Hepatocyte (in vitro differentiated cells): ENCODE measurements around the gene ABL2. TPM values are rescaled to one million over a fixed set of nuclear protein-coding genes. Genes with fewer than 3 reads are reported as not detected.
"Not testable (repeated sequence)": the region's sequence is repeated elsewhere in the genome, so short reads cannot be mapped to it uniquely, and the experiment has no call there.

Experiments used
- DNase-seq: peaks from one replicate; pipeline ENCODE4 v3.0.0-alpha.2; 2016; ENCODE audit warnings: low spot score
- H2AFZ ChIP-seq: fragments of 200-600 bp; sonication (generic); 2 replicates; pipeline ENCODE4 v1.6.0; 2016; ENCODE audit warnings: antibody characterized with exemption, mild to moderate bottlenecking
- H3K27ac ChIP-seq: fragments of 200-600 bp; sonication (generic); 2 replicates; pipeline ENCODE4 v1.5.1; 2016; ENCODE audit warnings: mild to moderate bottlenecking
- H3K27me3 ChIP-seq: fragments of 200-600 bp; sonication (generic); 2 replicates; pipeline ENCODE4 v1.6.1; 2016
- H3K36me3 ChIP-seq: fragments of 200-600 bp; sonication (generic); replicated peaks from 2 replicates; pipeline ENCODE4 v1.5.1; 2016; ENCODE audit warnings: low read depth; ENCODE audit not compliant: insufficient read depth
- H3K4me1 ChIP-seq: fragments of 200-600 bp; sonication (generic); 2 replicates; pipeline ENCODE4 v1.5.1; 2016; ENCODE audit warnings: mild to moderate bottlenecking, moderate library complexity; ENCODE audit not compliant: insufficient read depth
- H3K4me2 ChIP-seq: fragments of 200-600 bp; sonication (generic); 2 replicates; pipeline ENCODE4 v1.6.0; 2016
- H3K4me3 ChIP-seq: fragments of 200-600 bp; sonication (generic); 2 replicates; pipeline ENCODE4 v1.5.1; 2016; ENCODE audit warnings: mild to moderate bottlenecking
- H3K79me2 ChIP-seq: fragments of 200-600 bp; sonication (generic); 2 replicates; pipeline ENCODE4 v1.6.0; 2017; ENCODE audit warnings: mild to moderate bottlenecking
- H3K9me2 ChIP-seq: fragments of 200-600 bp; sonication (generic); replicated peaks from 2 replicates; pipeline ENCODE4 v1.6.0; 2017; ENCODE audit warnings: mild to moderate bottlenecking; ENCODE audit not compliant: insufficient read depth
- H3K9me3 ChIP-seq: fragments of 200-600 bp; sonication (generic); 2 replicates; pipeline ENCODE4 v1.5.1; 2016; ENCODE audit warnings: low read depth, mild to moderate bottlenecking
- H4K20me1 ChIP-seq: fragments of 200-600 bp; sonication (generic); 2 replicates; pipeline ENCODE4 v1.6.0; 2016; ENCODE audit warnings: mild to moderate bottlenecking; ENCODE audit not compliant: insufficient read depth, poor library complexity, severe bottlenecking
- EZH2 ChIP-seq: fragments of 200-600 bp; sonication (generic); IDR thresholded peaks from 2 replicates; pipeline ENCODE4 v1.6.1; 2016; ENCODE audit warnings: antibody characterized with exemption, mild to moderate bottlenecking, borderline replicate concordance
- EZH2phosphoT487 ChIP-seq: fragments of 200-600 bp; sonication (generic); IDR thresholded peaks from one replicate; pipeline ENCODE4 v1.6.1; 2018; ENCODE audit warnings: antibody characterized with exemption, mild to moderate bottlenecking, low read depth, moderate library complexity; ENCODE audit not compliant: unreplicated experiment, severe bottlenecking
- WGBS: methylation state at CpG from one replicate; pipeline ENCODE4 v1.1.6; 2016; ENCODE audit warnings: low lambda C conversion rate; ENCODE audit errors: missing lambda C conversion rate; 5-methylcytosine and 5-hydroxymethylcytosine counted together
- polyA plus RNA-seq: library from polyadenylated mRNA; unstranded; fragments of >200 nt; fragmentation: Nextera tagmentation; extraction: Ambion mirVana; gene quantifications from 2 replicates; pipeline ENCODE4 v1.2.1, GENCODE V29; 2016
- total RNA-seq: library from RNA; depleted of rRNA; stranded (reverse); fragments of >200 nt; gene quantifications from 2 replicates; pipeline ENCODE4 v1.2.3, GENCODE V29; 2014
- TF ChIP-seq, protein P1 (sequence below): fragments of 200-600 bp; sonication (generic); IDR thresholded peaks from 2 replicates; pipeline ENCODE4 v1.5.1; 2016; ENCODE audit warnings: antibody characterized with exemption, mild to moderate bottlenecking; ENCODE audit not compliant: poor library complexity

ABL2 gene
- total and polyA plus RNA-seq, 2 experiments from 2014 or later: 8.6 to 11.6 TPM

DNA sequence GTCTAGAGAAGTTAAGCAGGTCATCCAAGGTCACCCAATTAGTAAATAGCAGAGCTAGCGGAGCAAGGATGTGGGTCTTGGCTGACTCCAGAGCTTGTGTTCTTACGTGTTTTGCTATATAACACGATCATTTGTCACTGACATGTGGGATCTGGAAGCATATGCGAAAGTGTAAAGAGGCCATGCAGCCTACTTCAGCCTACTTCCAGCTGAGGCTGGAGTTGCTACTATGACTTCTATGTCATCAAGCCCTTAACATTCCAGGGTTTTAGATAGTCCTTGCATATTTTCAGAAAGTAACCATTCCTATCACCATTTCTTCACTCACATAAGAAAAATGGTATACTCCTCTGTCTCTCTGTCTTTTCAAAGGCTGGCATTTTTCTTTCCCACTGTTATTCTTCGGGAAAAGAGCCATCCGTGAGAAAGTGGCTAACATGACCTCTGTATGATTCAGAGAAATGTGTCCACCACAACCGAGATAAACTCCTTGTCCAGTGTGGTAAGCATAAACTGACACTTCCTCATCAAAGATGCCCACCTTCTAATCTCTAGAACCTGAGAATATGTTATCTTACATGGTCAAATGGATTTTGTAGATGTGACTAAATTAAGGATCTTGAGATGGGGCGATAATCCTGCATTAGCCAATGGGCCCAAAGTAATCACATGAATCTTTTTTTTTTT, 24.0 kb upstream of the ABL2 start:
- Histone ChIP-seq H3K36me3 (no peaks in the 10 kb centered on the region), H3K4me2 (no peak overlapping the region), H3K9me3 (no peaks in the 10 kb centered on the region), H3K27me3 (no peaks in the 10 kb centered on the region), H4K20me1 (no peaks in the 10 kb centered on the region), H3K9me2 (no peaks in the 10 kb centered on the region), H3K4me1 (no peaks in the 10 kb centered on the region), H2AFZ (no peak overlapping the region), H3K4me3 (no peak overlapping the region), H3K79me2 (no peaks in the 10 kb centered on the region), H3K27ac (no peak overlapping the region)
- TF ChIP-seq EZH2: no peak
- TF ChIP-seq EZH2phosphoT487: no peak
- TF ChIP-seq, protein P1, sequence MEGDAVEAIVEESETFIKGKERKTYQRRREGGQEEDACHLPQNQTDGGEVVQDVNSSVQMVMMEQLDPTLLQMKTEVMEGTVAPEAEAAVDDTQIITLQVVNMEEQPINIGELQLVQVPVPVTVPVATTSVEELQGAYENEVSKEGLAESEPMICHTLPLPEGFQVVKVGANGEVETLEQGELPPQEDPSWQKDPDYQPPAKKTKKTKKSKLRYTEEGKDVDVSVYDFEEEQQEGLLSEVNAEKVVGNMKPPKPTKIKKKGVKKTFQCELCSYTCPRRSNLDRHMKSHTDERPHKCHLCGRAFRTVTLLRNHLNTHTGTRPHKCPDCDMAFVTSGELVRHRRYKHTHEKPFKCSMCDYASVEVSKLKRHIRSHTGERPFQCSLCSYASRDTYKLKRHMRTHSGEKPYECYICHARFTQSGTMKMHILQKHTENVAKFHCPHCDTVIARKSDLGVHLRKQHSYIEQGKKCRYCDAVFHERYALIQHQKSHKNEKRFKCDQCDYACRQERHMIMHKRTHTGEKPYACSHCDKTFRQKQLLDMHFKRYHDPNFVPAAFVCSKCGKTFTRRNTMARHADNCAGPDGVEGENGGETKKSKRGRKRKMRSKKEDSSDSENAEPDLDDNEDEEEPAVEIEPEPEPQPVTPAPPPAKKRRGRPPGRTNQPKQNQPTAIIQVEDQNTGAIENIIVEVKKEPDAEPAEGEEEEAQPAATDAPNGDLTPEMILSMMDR: no peak
- no peak for DNase-seq
- 82% methylated on average over 8 of the region's 8 CpGs for WGBS

DNA sequence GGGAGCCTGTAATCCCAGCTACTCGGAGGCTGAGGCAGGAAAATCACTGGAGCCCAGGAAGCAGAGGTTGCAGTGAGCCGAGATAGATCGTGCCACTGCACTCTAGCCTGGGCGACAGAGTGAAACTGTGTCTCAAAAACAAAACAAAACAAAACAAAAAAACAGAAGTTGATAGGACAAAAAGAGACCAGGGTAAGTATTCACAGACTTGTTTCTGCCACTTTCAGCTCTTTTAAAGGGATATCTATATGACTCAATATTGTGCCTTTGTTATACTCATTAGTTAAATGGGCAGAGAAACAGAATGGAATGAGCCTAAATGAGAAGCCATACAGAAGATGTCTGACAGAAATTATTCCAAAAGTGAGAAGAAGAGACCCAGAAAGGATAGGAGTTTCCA, 23.1 kb upstream of the ABL2 start:
- Histone ChIP-seq H3K36me3 (no peaks in the 10 kb centered on the region), H3K9me2 (no peaks in the 10 kb centered on the region), H3K4me2 (no peak overlapping the region), H3K9me3 (no peaks in the 10 kb centered on the region), H3K79me2 (no peaks in the 10 kb centered on the region), H3K4me1 (no peaks in the 10 kb centered on the region), H2AFZ (no peak overlapping the region), H4K20me1 (no peaks in the 10 kb centered on the region), H3K27me3 (no peaks in the 10 kb centered on the region), H3K27ac (no peak overlapping the region), H3K4me3 (no peak overlapping the region)
- DNase-seq: no peak
- TF ChIP-seq EZH2phosphoT487 (no peak), EZH2 (no peak)
- WGBS: 93% methylated on average over 4 of the region's 4 CpGs

DNA sequence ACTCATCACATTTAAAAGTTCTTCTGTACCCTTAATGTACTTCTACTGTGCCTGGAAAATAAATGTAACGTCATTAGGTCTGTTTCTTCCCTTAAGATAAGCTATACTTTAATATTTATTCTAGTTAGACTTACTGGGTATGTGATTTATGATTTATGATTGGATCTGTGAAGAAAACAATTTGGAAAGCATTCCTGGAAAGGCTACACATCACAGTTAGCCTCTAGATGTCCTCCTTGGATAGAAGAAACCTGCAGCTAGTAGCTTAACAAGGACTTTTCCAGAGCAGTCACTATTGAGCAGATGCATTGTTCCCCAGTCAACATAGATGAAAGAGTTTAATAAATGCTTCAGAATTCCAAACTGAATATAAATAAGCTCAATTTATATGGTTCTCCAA, 22.2 kb upstream of the ABL2 start:
- peak; percentile 51 for DNase-seq

DNA sequence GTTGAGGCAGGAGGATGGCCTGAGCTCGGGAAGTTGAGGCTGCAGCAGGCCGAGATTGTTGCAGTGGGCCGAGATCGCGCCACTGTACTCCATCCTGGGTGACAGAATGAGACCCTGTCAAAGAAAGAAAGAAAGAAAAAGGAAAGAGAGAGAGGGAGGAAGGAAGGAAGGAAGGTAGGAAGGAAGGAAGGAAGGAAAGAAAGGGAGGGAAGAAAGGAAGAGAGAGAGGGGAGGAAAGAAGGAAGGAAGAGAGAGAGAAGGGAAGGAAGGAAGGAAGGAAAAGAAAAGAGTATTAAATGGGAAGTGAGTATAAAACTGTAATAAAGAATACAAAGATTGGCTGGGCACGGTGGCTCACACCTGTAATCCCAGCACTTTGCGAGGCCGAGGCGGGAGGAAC, 18.4 kb upstream of the ABL2 start:
- H3K36me3 ChIP-seq: no peaks in the 10 kb centered on the region
- H3K4me1 ChIP-seq: no peaks in the 10 kb centered on the region
- no peaks in the 10 kb centered on the region for H4K20me1 ChIP-seq
- no peak overlapping the region for H3K4me2 ChIP-seq
- no peaks in the 10 kb centered on the region for H3K79me2 ChIP-seq
- no peaks in the 10 kb centered on the region for H3K27me3 ChIP-seq
- H3K27ac ChIP-seq: no peak overlapping the region
- DNase-seq: no peak
- H3K9me3 ChIP-seq: no peaks in the 10 kb centered on the region
- H3K4me3 ChIP-seq: no peak overlapping the region
- 84% methylated on average over 9 of the region's 9 CpGs for WGBS
- no peak overlapping the region for H2AFZ ChIP-seq
- no peak for TF ChIP-seq EZH2
- TF ChIP-seq, protein P1: no peak
- TF ChIP-seq EZH2phosphoT487: no peak
- no peaks in the 10 kb centered on the region for H3K9me2 ChIP-seq

More for the DNA sequence above, 22.2 kb upstream of the ABL2 start:
- no peaks in the 10 kb centered on the region for H3K79me2 ChIP-seq
- no peaks in the 10 kb centered on the region for H3K27me3 ChIP-seq
- 25% methylated on average over 1 of the region's 1 CpG for WGBS
- TF ChIP-seq, protein P1: peak; percentile 65
- TF ChIP-seq EZH2phosphoT487: no peak
- H3K9me3 ChIP-seq: no peaks in the 10 kb centered on the region
- no peak overlapping the region for H2AFZ ChIP-seq
- H3K4me1 ChIP-seq: no peaks in the 10 kb centered on the region
- H3K27ac ChIP-seq: no peak overlapping the region
- H3K9me2 ChIP-seq: no peaks in the 10 kb centered on the region
- no peaks in the 10 kb centered on the region for H3K36me3 ChIP-seq
- no peak overlapping the region for H3K4me3 ChIP-seq
- H4K20me1 ChIP-seq: no peaks in the 10 kb centered on the region
- H3K4me2 ChIP-seq: no peak overlapping the region

DNA sequence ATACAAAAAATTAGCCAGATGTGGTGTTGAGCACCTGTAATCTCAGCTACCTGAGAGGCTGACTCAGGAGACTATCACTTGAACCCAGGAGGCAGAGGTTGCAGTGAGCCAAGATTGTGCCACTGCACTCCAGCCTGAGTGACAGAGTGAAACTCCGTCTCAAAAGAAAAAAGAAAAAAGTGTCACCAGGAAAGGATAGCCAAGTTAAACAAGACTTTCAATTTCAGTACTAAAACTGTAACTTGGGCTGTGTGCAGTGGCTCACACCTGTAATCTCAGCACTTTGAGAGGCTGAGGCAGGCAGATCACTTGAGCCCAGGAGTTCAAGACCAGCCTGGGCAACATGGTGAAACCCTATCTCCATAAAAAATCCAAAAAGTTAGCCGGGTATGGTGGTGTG, 15.9 kb upstream of the ABL2 start:
- not testable (repeated sequence) for H3K4me2 ChIP-seq, H4K20me1 ChIP-seq, DNase-seq, H3K79me2 ChIP-seq, H3K27ac ChIP-seq, H3K9me3 ChIP-seq, H3K9me2 ChIP-seq, H3K36me3 ChIP-seq, H3K27me3 ChIP-seq, H3K4me3 ChIP-seq, H2AFZ ChIP-seq, H3K4me1 ChIP-seq
- 90% methylated on average over 2 of the region's 2 CpGs for WGBS
